OCI-LY3 (cell line): ENCODE results near the gene RABL2B.
"Not testable (repeated sequence)": the region's sequence is repeated elsewhere in the genome, so short reads cannot be mapped to it uniquely, and the experiment has no call there.

Source experiments
- EZH2phosphoT487 ChIP-seq: fragments of 200-600 bp; shearing (Covaris generic); IDR thresholded peaks from 2 replicates; pipeline ENCODE4 v1.6.1; 2018; ENCODE audit warnings: antibody characterized with exemption, mixed run types, low read depth
- TF ChIP-seq, protein P1 (sequence below): fragments of 200-600, 300-600 bp; sonication (generic); IDR thresholded peaks from 2 replicates; pipeline ENCODE4 v1.5.1; 2014; ENCODE audit warnings: antibody characterized with exemption, low read length, low read depth

GRCh38 chr22:50744424-50744823 is 39.0 kb downstream of the RABL2B start:
- TF ChIP-seq, protein P1, sequence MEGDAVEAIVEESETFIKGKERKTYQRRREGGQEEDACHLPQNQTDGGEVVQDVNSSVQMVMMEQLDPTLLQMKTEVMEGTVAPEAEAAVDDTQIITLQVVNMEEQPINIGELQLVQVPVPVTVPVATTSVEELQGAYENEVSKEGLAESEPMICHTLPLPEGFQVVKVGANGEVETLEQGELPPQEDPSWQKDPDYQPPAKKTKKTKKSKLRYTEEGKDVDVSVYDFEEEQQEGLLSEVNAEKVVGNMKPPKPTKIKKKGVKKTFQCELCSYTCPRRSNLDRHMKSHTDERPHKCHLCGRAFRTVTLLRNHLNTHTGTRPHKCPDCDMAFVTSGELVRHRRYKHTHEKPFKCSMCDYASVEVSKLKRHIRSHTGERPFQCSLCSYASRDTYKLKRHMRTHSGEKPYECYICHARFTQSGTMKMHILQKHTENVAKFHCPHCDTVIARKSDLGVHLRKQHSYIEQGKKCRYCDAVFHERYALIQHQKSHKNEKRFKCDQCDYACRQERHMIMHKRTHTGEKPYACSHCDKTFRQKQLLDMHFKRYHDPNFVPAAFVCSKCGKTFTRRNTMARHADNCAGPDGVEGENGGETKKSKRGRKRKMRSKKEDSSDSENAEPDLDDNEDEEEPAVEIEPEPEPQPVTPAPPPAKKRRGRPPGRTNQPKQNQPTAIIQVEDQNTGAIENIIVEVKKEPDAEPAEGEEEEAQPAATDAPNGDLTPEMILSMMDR, result not testable (repeated sequence)
- TF ChIP-seq EZH2phosphoT487, result not testable (repeated sequence)
